Trophoblast cell (in vitro differentiated cells and primary cell): ENCODE results near the gene MORN5.

Experiments used
- DNase-seq, 2 donors: peaks; one replicate each; pipeline ENCODE4 v3.0.0-alpha.2; 2016
- H2AFZ ChIP-seq: 2 replicates; pipeline ENCODE4 v1.6.1; 2013; ENCODE audit warnings: low read length, moderate library complexity, mild to moderate bottlenecking; ENCODE audit not compliant: insufficient read depth, poor library complexity
- H2AK5ac ChIP-seq: 2 replicates; pipeline ENCODE4 v1.6.1; 2013; ENCODE audit warnings: mild to moderate bottlenecking, low read length
- H2BK120ac ChIP-seq: 2 replicates; pipeline ENCODE4 v1.6.1; 2013; ENCODE audit warnings: low read length, mild to moderate bottlenecking, moderate library complexity; ENCODE audit not compliant: insufficient read depth, poor library complexity
- H2BK12ac ChIP-seq: 2 replicates; pipeline ENCODE4 v1.6.1; 2013; ENCODE audit warnings: mild to moderate bottlenecking, low read length, moderate library complexity
- H2BK5ac ChIP-seq: 2 replicates; pipeline ENCODE4 v1.6.1; 2013; ENCODE audit warnings: low read length, low read depth, moderate library complexity, mild to moderate bottlenecking; ENCODE audit not compliant: poor library complexity
- H3K14ac ChIP-seq: 2 replicates; pipeline ENCODE4 v1.6.1; 2013; ENCODE audit warnings: mild to moderate bottlenecking, low read length
- H3K18ac ChIP-seq: 2 replicates; pipeline ENCODE4 v1.6.1; 2013; ENCODE audit warnings: mild to moderate bottlenecking, low read length
- H3K23ac ChIP-seq: 2 replicates; pipeline ENCODE4 v1.6.1; 2013; ENCODE audit warnings: low read length
- H3K27ac ChIP-seq: 2 replicates; pipeline ENCODE4 v1.5.1; 2013; ENCODE audit warnings: low read depth, mild to moderate bottlenecking, inconsistent platforms, low read length, moderate library complexity
- H3K27me3 ChIP-seq: 2 replicates; pipeline ENCODE4 v1.6.1; 2013; ENCODE audit warnings: inconsistent platforms, mild to moderate bottlenecking, low read length, moderate library complexity; ENCODE audit not compliant: insufficient read depth
- H3K36me3 ChIP-seq, 2 experiments: 1 replicate in 1 of 2; 2 replicates in 1 of 2; pipeline ENCODE4 v1.6.1; 2013; ENCODE audit warnings: low read length in 2 of 2, mild to moderate bottlenecking in 2 of 2, moderate library complexity in 1 of 2; ENCODE audit not compliant: insufficient read depth in 2 of 2, control insufficient read depth in 1 of 2
- H3K4ac ChIP-seq: 2 replicates; pipeline ENCODE4 v1.6.1; 2013; ENCODE audit warnings: low read depth, mild to moderate bottlenecking, low read length, moderate library complexity
- H3K4me1 ChIP-seq, 2 experiments: 1 replicate in 1 of 2; 2 replicates in 1 of 2; pipeline ENCODE4 v1.6.1; 2013; ENCODE audit warnings: low read length in 2 of 2, mild to moderate bottlenecking in 2 of 2, moderate library complexity in 1 of 2; ENCODE audit not compliant: insufficient read depth in 2 of 2, control insufficient read depth in 1 of 2
- H3K4me2 ChIP-seq: 2 replicates; pipeline ENCODE4 v1.6.1; 2013; ENCODE audit warnings: inconsistent platforms, mild to moderate bottlenecking, low read length, moderate library complexity
- H3K4me3 ChIP-seq: 2 replicates; pipeline ENCODE4 v1.5.1; 2013; ENCODE audit warnings: mild to moderate bottlenecking, low read depth, low read length, inconsistent platforms
- H3K79me1 ChIP-seq: one replicate; pipeline ENCODE4 v1.6.1; 2013; ENCODE audit warnings: low read length
- H3K79me2 ChIP-seq: 2 replicates; pipeline ENCODE4 v1.6.1; 2013; ENCODE audit warnings: low read length, mild to moderate bottlenecking; ENCODE audit not compliant: control insufficient read depth, insufficient read depth, poor library complexity
- H3K9ac ChIP-seq: 2 replicates; pipeline ENCODE4 v1.6.1; 2013; ENCODE audit warnings: mild to moderate bottlenecking, low read length
- H3K9me3 ChIP-seq: 2 replicates; pipeline ENCODE4 v1.6.1; 2013; ENCODE audit warnings: low read depth, mild to moderate bottlenecking, control low read depth, inconsistent platforms, low read length; ENCODE audit not compliant: insufficient read depth
- H4K12ac ChIP-seq: 2 replicates; pipeline ENCODE4 v1.6.1; 2013; ENCODE audit warnings: low read depth, mild to moderate bottlenecking, low read length, moderate library complexity
- H4K8ac ChIP-seq: 2 replicates; pipeline ENCODE4 v1.6.1; 2013; ENCODE audit warnings: low read depth, mild to moderate bottlenecking, low read length, moderate library complexity
- H4K91ac ChIP-seq: one replicate; pipeline ENCODE4 v1.6.1; 2013; ENCODE audit warnings: low read depth, mild to moderate bottlenecking, low read length, moderate library complexity
- WGBS: extraction: QIAGEN DNeasy Blood & Tissue Kit; methylation state at CpG from one replicate; pipeline ENCODE4 v1.1.7; 2013; ENCODE audit warnings: missing lambda C conversion rate; ENCODE audit not compliant: insufficient read length, insufficient coverage; ENCODE audit errors: extremely low coverage; 5-methylcytosine and 5-hydroxymethylcytosine counted together

Gene MORN5

DNA sequence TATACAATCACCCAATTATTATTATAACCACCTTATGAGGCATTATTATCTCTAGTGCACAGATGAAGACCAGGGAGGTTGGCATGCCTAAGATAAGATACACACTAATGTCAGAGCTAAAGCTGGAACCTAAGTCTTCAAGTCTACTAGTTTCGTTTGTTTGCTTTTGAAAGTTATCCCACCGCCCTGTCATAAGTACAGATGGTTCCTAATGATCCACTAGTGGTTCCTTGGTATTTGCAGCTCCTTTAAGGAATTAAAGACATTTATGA, 14.2 kb upstream of the MORN5 start:
- no peak overlapping the region for H3K4me2 ChIP-seq
- H2AK5ac ChIP-seq: no peak overlapping the region
- H3K4ac ChIP-seq: no peak overlapping the region
- peaks cover 20 to 31% of the 10 kb centered on the region in 2 experiments for H3K36me3 ChIP-seq
- no peaks in the 10 kb centered on the region for H3K79me1 ChIP-seq
- H4K91ac ChIP-seq: no peak overlapping the region
- no peak overlapping the region for H3K27ac ChIP-seq
- H3K9me3 ChIP-seq: no peaks in the 10 kb centered on the region
- no peak overlapping the region for H3K9ac ChIP-seq
- no peak for DNase-seq
- no peak overlapping the region for H2BK5ac ChIP-seq
- H3K23ac ChIP-seq: no peak overlapping the region
- no peak overlapping the region for H4K8ac ChIP-seq
- H3K18ac ChIP-seq: no peak overlapping the region
- H2BK120ac ChIP-seq: no peak overlapping the region
- no peak overlapping the region for H4K12ac ChIP-seq
- no peaks in the 10 kb centered on the region for H3K27me3 ChIP-seq
- H2AFZ ChIP-seq: no peak overlapping the region
- WGBS: no CpG with 5 or more reads among the region's 2 CpGs
- H3K14ac ChIP-seq: no peak overlapping the region
- no peaks in the 10 kb centered on the region for H3K4me1 ChIP-seq
- H3K4me3 ChIP-seq: no peak overlapping the region
- H2BK12ac ChIP-seq: no peak overlapping the region
- H3K79me2 ChIP-seq: no peaks in the 10 kb centered on the region

- no peak overlapping the region for H2AFZ ChIP-seq
- H3K4ac ChIP-seq: no peak overlapping the region
- no peak overlapping the region for H3K14ac ChIP-seq
- no peaks in the 10 kb centered on the region for H3K27me3 ChIP-seq
- H3K79me1 ChIP-seq: no peaks in the 10 kb centered on the region
- H3K9me3 ChIP-seq: no peaks in the 10 kb centered on the region
- no peak overlapping the region for H2BK5ac ChIP-seq
- no CpG with 5 or more reads among the region's 4 CpGs for WGBS
- no peak overlapping the region for H3K18ac ChIP-seq
- no peaks in the 10 kb centered on the region for H3K79me2 ChIP-seq
- H2AK5ac ChIP-seq: no peak overlapping the region
- H3K27ac ChIP-seq: no peak overlapping the region
- no peak overlapping the region for H2BK120ac ChIP-seq
- peaks cover 8 to 12% of the 10 kb centered on the region in 2 experiments for H3K36me3 ChIP-seq
- peak overlapping the region; percentile 22 for H3K9ac ChIP-seq
- no peak overlapping the region for H4K8ac ChIP-seq
- no peak overlapping the region for H4K12ac ChIP-seq
- H2BK12ac ChIP-seq: no peak overlapping the region
- no peak overlapping the region for H3K4me2 ChIP-seq
- H3K4me3 ChIP-seq: no peak overlapping the region
- no peaks in the 10 kb centered on the region for H3K4me1 ChIP-seq
- DNase-seq: no peak
- no peak overlapping the region for H4K91ac ChIP-seq
- no peak overlapping the region for H3K23ac ChIP-seq
Observed at GRCh38 chr9:122151267-122151828, 8.4 kb upstream of the MORN5 start.

GRCh38 chr9:122155796-122156195, 3.9 kb upstream of the MORN5 start:
- H3K23ac ChIP-seq: no peak overlapping the region
- H3K36me3 ChIP-seq: peaks cover 0 to 2% of the 10 kb centered on the region in 2 experiments
- no peak overlapping the region for H3K4me3 ChIP-seq
- WGBS: no CpG with 5 or more reads among the region's 4 CpGs
- no peak for DNase-seq
- no peak overlapping the region for H4K91ac ChIP-seq
- H2AK5ac ChIP-seq: no peak overlapping the region
- H2BK12ac ChIP-seq: no peak overlapping the region
- no peak overlapping the region for H2BK5ac ChIP-seq
- no peak overlapping the region for H3K4ac ChIP-seq
- H3K14ac ChIP-seq: no peak overlapping the region
- H3K4me1 ChIP-seq: peaks cover 0 to 4% of the 10 kb centered on the region in 2 experiments
- H3K79me2 ChIP-seq: peaks cover 5% of the 10 kb centered on the region
- no peak overlapping the region for H4K12ac ChIP-seq
- no peak overlapping the region for H3K9ac ChIP-seq
- no peak overlapping the region for H3K27ac ChIP-seq
- H2BK120ac ChIP-seq: no peak overlapping the region
- no peak overlapping the region for H3K18ac ChIP-seq
- no peaks in the 10 kb centered on the region for H3K9me3 ChIP-seq
- no peak overlapping the region for H3K4me2 ChIP-seq
- no peak overlapping the region for H2AFZ ChIP-seq
- H3K27me3 ChIP-seq: no peaks in the 10 kb centered on the region
- no peak overlapping the region for H4K8ac ChIP-seq
- peaks cover 4% of the 10 kb centered on the region for H3K79me1 ChIP-seq

GRCh38 chr9:122158202-122158601, 1.5 kb upstream of the MORN5 start:
- Histone ChIP-seq H3K9me3 (no peaks in the 10 kb centered on the region), H3K9ac (no peak overlapping the region), H4K91ac (no peak overlapping the region), H2BK12ac (no peak overlapping the region), H2AFZ (no peak overlapping the region), H2BK5ac (no peak overlapping the region), H3K4me2 (peak overlapping the region; percentile 4), H3K23ac (no peak overlapping the region), H4K8ac (no peak overlapping the region), H3K36me3 (no peaks in the 10 kb centered on the region), H3K79me2 (peaks cover 5% of the 10 kb centered on the region), H3K18ac (no peak overlapping the region), H3K14ac (no peak overlapping the region), H3K79me1 (peaks cover 4% of the 10 kb centered on the region), H4K12ac (no peak overlapping the region), H3K4me1 (peaks cover 0 to 4% of the 10 kb centered on the region in 2 experiments), H3K4me3 (no peak overlapping the region), H2AK5ac (no peak overlapping the region), H2BK120ac (no peak overlapping the region), H3K27ac (no peak overlapping the region), H3K27me3 (no peaks in the 10 kb centered on the region), H3K4ac (no peak overlapping the region)
- WGBS: no CpG with 5 or more reads among the region's 3 CpGs
- DNase-seq: peak in 1 of 2 donors; percentile 43
